HTR-8/SVneo (cell line): ENCODE measurements around the gene ZNF469.
"Not testable (repeated sequence)": the region's sequence is repeated elsewhere in the genome, so short reads cannot be mapped to it uniquely, and the experiment has no call there.

Source experiments
- DNase-seq: peaks from one replicate; pipeline ENCODE4 v3.0.0; 2011; ENCODE audit warnings: low spot score, mixed read lengths; ENCODE audit not compliant: insufficient read length
- FAIRE-seq: peaks from 2 replicates; lab custom pipeline; 2011; peaks lifted over from hg19 to GRCh38; lab: Jason Lieb, UNC

ZNF469 gene

GRCh38 chr16:88404769-88405168, 22.0 kb downstream of the ZNF469 start:
- DNase-seq (no peak), FAIRE-seq (no peak)

- FAIRE-seq, result no peak
- no peak for DNase-seq
Observed at GRCh38 chr16:88405216-88406060, 22.7 kb downstream of the ZNF469 start.

GRCh38 chr16:88406096-88407041, 23.6 kb downstream of the ZNF469 start:
- no peak for FAIRE-seq
- no peak for DNase-seq

- FAIRE-seq (no peak), DNase-seq (no peak)
Observed at GRCh38 chr16:88407042-88407420, 24.3 kb downstream of the ZNF469 start.

- no peak for DNase-seq
- no peak for FAIRE-seq
Observed at GRCh38 chr16:88407807-88408206, 25.0 kb downstream of the ZNF469 start.

- no peak for FAIRE-seq
Observed at GRCh38 chr16:88408561-88409142, 25.9 kb downstream of the ZNF469 start.

GRCh38 chr16:88409296-88410065, 26.7 kb downstream of the ZNF469 start:
- no peak for FAIRE-seq

More at GRCh38 chr16:88408561-88409142, 25.9 kb downstream of the ZNF469 start:
- no peak for DNase-seq

GRCh38 chr16:88410297-88410968, 27.7 kb downstream of the ZNF469 start:
- DNase-seq, result not testable (repeated sequence)
- FAIRE-seq, result peak; percentile 99

More at GRCh38 chr16:88409296-88410065, 26.7 kb downstream of the ZNF469 start:
- DNase-seq, result no peak

GRCh38 chr16:88411951-88412576, 29.3 kb downstream of the ZNF469 start:
- FAIRE-seq, result no peak
- DNase-seq, result no peak

GRCh38 chr16:88412766-88413165, 30.0 kb downstream of the ZNF469 start:
- DNase-seq (no peak), FAIRE-seq (no peak)

- DNase-seq (no peak), FAIRE-seq (no peak)
Observed at GRCh38 chr16:88413231-88413630, 30.5 kb downstream of the ZNF469 start.

GRCh38 chr16:88413631-88414030, 30.9 kb downstream of the ZNF469 start:
- FAIRE-seq, result no peak
- no peak for DNase-seq

- no peak for DNase-seq
- FAIRE-seq, result no peak
Observed at GRCh38 chr16:88414521-88415380, 32.0 kb downstream of the ZNF469 start.

- DNase-seq, result no peak
- no peak for FAIRE-seq
Observed at GRCh38 chr16:88415381-88415705, 32.6 kb downstream of the ZNF469 start.

- no peak for DNase-seq
- FAIRE-seq, result no peak
Observed at GRCh38 chr16:88415713-88416323, 33.1 kb downstream of the ZNF469 start.

- DNase-seq (no peak), FAIRE-seq (no peak)
Observed at GRCh38 chr16:88416686-88417085, 33.9 kb downstream of the ZNF469 start.

- FAIRE-seq, result peak; percentile 74
- no peak for DNase-seq
Observed at GRCh38 chr16:88417684-88418476, 35.1 kb downstream of the ZNF469 start.
